ENCODE data around the gene GPM6B.
A peak's percentile ranks its signal among the peaks of the same experiment; 100 is the strongest.

The GPM6B gene, protein sequence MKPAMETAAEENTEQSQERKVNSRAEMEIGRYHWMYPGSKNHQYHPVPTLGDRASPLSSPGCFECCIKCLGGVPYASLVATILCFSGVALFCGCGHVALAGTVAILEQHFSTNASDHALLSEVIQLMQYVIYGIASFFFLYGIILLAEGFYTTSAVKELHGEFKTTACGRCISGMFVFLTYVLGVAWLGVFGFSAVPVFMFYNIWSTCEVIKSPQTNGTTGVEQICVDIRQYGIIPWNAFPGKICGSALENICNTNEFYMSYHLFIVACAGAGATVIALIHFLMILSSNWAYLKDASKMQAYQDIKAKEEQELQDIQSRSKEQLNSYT

DNA sequence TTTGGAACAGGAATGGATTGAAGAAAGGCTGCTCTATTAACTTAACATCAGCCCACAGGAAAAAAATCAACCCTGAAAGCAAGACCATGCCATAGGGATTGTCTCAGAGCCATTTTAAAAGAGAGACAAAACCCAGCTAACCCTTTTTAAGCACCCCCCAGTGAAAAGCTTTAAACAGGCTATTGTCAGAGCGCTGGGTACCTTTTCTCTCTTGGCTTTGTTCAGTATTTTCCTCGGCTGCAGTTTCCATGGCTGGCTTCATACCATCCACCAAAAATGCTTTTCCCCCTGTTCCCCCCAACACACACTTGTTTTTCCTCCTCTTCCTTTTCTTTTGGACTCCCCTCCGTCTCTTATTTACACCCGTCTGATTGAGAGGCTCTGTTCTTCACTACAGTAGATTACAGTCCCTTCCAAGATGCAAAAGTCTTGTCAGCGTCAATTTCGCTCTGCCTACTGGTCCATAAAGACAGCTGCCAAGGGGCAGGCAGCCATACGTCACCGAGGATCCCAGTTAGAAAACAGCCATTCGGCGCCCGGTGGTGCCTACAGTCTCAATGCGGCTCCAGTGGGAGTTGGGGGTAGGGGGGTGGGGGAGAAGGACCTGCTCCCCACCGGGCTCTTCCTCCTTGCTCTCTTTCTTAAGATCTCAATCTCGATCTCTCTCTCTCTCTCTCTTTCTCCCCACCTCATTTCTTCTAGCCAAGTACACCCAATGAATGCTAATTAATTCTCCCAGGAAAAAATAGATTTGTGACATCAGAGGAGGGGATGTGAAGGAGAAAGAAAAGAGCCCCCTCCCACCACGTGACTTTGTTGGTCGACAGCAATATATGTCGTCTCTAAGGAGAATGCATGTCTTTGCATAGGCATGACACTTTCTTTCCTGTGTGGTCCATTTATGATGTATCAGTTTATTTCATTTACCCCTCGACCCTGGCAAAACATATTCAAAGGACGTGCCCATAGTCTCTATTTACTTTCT, at the start of gene GPM6B:
TSS of gene GPM6B (minus strand) at position 451 of the 985 bp plus-strand sequence. CDS start at position 262, 189 bp downstream.
- DNase-seq = peak; percentile 7

GRCh38 chrX:13864264-13864663, 47.4 kb upstream of the GPM6B start:
- DNase-seq = no peak

DNA sequence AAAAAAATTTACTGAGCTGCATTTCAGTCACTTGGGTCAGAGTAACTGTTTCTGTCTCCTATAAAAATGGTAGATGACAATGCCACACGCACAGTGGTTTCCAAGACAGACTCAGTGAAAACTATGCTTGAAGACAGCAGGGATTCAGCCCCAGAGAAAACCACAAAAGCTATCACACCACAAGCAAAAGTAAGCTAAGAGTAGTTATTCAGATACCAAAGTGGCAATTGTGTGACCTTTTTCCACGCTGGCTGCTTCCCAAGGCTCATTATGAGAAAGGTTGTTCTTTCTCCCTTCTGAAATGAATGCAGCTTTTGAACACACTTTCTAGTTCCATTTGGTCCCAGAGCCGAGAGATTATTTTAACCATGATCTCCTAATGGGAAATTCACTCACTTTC, 46.4 kb upstream of the GPM6B start:
- no peak for DNase-seq

- DNase-seq = no peak
These were observed 42.8 kb upstream of the GPM6B start for GRCh38 chrX:13859724-13860123.

DNA sequence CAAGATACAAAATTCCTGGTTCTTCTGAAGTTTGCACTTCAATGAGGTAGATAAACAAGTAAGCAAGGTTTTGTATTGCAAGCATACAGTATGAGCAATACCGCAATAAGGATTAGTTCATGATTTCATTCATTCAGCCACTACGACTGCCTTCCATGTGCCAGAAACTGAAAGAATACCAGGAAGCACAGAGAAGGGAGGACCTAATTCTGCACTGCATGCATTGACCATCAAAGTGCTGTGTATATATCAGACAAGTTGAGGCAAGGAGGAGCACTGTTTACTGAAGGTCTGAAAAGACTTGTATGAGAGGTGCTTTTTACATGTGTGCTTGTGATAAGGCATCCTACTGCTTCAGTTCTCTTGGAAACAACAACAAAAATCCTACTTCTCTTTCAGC, 40.9 kb upstream of the GPM6B start:
- DNase-seq = no peak

- no peak for DNase-seq
These were observed 39.0 kb upstream of the GPM6B start for GRCh38 chrX:13855689-13856450.

DNA sequence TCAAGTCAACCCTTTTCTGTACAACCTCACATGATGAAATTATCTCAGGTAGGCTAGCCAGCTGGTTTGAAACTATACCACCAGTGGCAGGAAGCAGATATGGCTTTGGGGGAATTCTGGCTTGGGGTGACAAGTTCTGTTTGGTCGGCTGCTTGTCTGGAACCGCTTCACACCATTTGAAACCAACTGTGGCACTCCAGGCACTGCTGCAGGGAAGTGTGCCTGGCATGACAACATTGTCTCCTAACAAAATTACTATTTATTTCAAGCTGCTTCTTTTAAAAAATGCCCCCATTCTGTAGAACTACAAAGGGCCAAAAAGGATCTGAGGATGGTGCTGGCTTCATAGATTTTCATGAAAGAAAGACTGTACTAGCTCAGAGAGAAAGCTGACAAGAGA, 37.1 kb upstream of the GPM6B start:
- no peak for DNase-seq

DNA sequence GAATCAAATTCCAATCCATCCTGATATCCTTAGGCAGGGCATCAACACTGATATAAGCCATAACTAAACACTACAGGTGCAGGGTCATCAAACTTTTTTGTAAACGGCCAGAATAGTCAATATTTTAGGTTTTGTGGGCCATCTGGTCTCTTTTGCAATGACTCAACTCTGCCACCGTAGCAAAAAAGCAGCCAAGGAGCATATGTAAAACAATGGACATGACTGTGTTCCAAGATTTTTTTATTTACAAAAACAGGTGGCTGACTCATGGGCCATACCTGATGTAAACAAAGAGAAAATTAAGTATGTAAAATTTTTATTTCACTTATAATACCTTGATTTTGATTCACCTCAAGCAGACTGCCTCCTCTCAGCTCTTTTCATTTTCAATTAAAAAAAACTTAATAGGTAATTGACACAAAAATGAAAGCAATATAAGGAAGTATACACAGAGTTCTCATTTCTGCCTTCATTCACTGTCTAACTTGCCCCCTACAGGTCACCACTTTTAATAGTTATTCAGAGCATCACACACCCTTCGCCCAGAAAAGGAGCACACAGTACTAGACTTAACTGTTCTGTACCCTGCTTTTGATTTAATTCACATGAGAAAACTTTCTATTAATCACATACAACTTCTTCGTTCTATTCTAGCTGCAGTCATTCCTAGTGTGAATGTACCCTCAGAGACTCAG, 35.3 kb upstream of the GPM6B start:
- no peak for DNase-seq

- DNase-seq = no peak
These were observed 29.0 kb upstream of the GPM6B start for GRCh38 chrX:13845721-13846378.

DNA sequence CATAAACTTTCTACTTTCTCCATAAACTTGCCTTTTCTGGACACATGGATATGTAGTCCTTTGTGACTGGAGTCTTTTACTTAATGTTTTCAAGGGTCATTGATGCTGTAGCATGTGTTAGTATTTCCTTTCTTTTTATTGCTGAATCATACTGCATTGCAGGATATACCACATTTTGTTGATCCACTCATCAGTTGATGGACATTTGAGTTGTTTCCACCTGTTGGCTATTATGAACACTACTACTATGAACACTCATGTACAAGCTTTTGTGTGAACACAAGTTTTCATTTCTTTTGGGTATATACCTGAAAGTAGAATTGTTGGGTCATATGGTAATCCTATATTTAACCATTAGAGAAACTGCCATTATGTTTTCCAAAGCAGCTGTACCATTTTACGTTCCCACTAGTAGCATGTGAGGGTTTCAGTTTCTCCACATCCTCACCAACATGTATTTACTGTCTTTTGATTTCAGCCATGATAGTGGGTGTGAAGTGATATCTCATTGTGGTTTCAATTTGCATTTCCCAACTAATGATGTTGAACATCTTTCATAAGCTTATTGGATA, 26.3 kb upstream of the GPM6B start:
- no peak for DNase-seq

DNA sequence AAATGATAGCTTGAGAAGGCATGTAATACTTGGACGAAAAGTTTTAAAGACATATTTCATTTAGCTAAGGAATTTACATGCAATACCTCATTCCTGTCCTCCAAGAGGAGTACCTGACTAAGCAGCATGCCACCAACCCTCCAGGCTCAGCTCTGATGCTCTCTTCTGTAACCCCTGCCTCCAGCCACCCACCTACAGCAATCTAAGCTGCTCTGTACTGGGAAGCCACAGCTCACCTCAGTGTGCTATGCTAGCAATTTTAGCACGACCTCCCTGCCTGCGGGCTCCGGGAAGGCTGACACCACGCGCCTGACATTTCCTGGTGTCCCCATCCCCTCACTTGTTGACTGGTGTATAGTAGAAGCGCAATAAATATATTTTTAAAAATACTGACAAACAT, 23.2 kb upstream of the GPM6B start:
- no peak for DNase-seq

DNA sequence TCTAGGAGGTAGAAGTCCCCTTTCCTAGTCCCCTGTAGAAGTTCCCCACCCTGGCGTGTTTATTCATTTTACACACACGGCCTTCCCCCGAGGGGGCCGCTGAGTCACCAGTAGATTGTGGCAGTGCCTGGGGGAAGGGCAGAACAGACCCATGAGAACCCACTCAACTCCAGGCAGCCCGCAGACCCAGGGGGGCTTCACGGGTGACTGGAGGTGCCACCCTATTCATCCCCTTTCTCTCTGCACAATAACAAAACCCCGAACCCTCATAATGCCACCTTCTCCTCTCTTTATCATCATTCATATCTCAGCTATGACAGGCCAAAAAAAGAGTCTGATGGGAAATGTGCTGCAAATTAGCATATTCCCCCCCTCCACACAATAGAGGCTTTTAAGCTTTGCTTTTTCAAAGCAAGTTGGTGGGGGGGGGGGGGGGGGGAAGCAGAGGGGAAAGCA, 20.4 kb upstream of the GPM6B start:
- DNase-seq = no peak

- DNase-seq = no peak
These were observed 19.7 kb upstream of the GPM6B start for GRCh38 chrX:13836575-13836974.

GRCh38 chrX:13835825-13836224, 18.9 kb upstream of the GPM6B start:
- DNase-seq = peak; percentile 1

- no peak for DNase-seq
These were observed 17.5 kb upstream of the GPM6B start for GRCh38 chrX:13834355-13834754.

DNA sequence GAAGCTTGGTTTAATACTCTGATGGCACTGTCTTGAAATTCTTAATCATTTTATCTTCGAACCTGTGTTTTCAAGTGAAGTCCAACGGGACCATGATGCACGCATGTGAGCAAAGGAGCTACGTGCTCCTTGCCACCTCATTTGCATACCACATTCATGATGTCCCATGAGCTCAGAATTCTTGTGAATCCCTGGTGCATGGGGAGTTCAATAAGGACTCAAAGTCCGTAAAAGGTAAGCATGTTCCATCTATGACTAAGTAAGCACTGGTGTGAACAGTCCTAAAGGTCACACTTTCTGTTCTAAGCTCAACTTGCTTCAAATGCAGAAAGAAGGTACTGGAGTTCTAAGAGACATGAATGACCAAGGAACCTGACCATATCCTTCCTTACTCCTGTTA, 13.1 kb upstream of the GPM6B start:
- no peak for DNase-seq

GRCh38 chrX:13828392-13828791, 11.5 kb upstream of the GPM6B start:
- DNase-seq = no peak

GRCh38 chrX:13827298-13828090, 10.6 kb upstream of the GPM6B start:
- no peak for DNase-seq

- DNase-seq = no peak
These were observed 9.9 kb upstream of the GPM6B start for GRCh38 chrX:13826770-13827169.

- no peak for DNase-seq
These were observed 8.4 kb upstream of the GPM6B start for GRCh38 chrX:13825178-13825762.

Measured in NCI-H524 treated with DMSO at 0.1 percent for 48 hours (cell line).